ENCODE results near the gene ME1. TPM values are rescaled to one million over a fixed set of nuclear protein-coding genes. Genes with fewer than 3 reads are reported as not detected.
A peak's percentile ranks its signal among the peaks of the same experiment; 100 is the strongest.

The ME1 gene
- total RNA-seq, 1 donor = 27.9 TPM

DNA sequence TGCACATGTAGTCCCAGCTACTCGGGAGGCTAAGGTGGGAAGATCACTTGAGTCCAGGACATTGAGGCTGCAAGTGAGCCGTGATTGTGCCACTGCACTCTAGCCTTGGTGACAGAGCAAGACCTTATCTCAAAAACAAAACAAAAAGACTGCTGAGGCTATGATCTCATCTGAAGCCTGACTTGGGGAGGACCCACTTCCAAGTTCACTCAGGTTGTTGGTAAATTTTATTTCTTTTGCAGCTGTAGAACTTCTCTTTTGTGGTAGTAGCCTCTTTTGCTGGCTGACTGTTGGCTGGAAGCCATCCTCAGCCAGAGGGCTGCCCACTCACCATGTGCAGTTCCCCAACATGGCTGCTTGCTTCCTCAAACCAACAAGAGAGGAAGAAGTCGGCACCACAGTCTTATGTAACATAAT is 36.8 kb upstream of the ME1 start:
- no peaks in the 10 kb centered on the region for H3K4me1 ChIP-seq (ENCODE audit: insufficient read depth, low read length)
- no peaks in the 10 kb centered on the region for H4K20me1 ChIP-seq (ENCODE audit: insufficient read depth, low read length)
- H2AFZ ChIP-seq (ENCODE audit: low read length) = no peak overlapping the region
- no peak overlapping the region for H3K27ac ChIP-seq (ENCODE audit: low read depth, low read length)
- H3K36me3 ChIP-seq (ENCODE audit: insufficient read depth, low read length) = no peaks in the 10 kb centered on the region
- TF ChIP-seq, protein P1, sequence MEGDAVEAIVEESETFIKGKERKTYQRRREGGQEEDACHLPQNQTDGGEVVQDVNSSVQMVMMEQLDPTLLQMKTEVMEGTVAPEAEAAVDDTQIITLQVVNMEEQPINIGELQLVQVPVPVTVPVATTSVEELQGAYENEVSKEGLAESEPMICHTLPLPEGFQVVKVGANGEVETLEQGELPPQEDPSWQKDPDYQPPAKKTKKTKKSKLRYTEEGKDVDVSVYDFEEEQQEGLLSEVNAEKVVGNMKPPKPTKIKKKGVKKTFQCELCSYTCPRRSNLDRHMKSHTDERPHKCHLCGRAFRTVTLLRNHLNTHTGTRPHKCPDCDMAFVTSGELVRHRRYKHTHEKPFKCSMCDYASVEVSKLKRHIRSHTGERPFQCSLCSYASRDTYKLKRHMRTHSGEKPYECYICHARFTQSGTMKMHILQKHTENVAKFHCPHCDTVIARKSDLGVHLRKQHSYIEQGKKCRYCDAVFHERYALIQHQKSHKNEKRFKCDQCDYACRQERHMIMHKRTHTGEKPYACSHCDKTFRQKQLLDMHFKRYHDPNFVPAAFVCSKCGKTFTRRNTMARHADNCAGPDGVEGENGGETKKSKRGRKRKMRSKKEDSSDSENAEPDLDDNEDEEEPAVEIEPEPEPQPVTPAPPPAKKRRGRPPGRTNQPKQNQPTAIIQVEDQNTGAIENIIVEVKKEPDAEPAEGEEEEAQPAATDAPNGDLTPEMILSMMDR (IDR thresholded peaks at IDR 0.05; ENCODE audit: extremely low read depth, low read depth, low read length) = no peak
- H3K4me2 ChIP-seq (ENCODE audit: insufficient read depth, low read length) = no peak overlapping the region
- no peaks in the 10 kb centered on the region for H3K27me3 ChIP-seq (ENCODE audit: insufficient read depth, low read length)
- no peak for DNase-seq (ENCODE audit: insufficient read length, low spot score, missing footprints)
- no peaks in the 10 kb centered on the region for H3K79me2 ChIP-seq (ENCODE audit: insufficient read depth, low read length)
- no peaks in the 10 kb centered on the region for H3K9me3 ChIP-seq (ENCODE audit: low read depth, low read length)
- no peak overlapping the region for H3K4me3 ChIP-seq (ENCODE audit: insufficient read depth, low read length)

DNA sequence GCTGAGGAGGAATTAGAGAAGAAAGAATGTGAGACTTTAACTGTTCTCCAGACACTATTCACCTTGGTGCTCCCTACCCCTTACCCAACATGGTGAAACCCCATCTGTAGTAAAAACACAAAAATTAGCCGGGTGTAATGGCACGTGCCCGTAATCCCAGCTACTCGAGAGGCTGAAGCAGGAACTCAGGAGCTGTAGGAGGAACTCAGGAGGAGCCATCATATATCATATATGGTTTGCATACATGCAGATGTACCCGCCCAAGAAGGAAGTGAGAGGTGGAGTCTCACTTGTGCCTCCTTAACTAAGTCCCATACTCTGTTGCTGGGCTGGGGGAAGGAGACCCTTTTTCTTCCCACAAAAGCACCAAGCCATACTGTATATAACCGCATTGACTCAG is 35.5 kb upstream of the ME1 start:
- Histone ChIP-seq H2AFZ (ENCODE audit: low read length) (no peak overlapping the region), H3K4me3 (ENCODE audit: insufficient read depth, low read length) (no peak overlapping the region), H3K27me3 (ENCODE audit: insufficient read depth, low read length) (no peaks in the 10 kb centered on the region), H3K9me3 (ENCODE audit: low read depth, low read length) (no peaks in the 10 kb centered on the region), H3K79me2 (ENCODE audit: insufficient read depth, low read length) (no peaks in the 10 kb centered on the region), H3K4me1 (ENCODE audit: insufficient read depth, low read length) (no peaks in the 10 kb centered on the region), H3K4me2 (ENCODE audit: insufficient read depth, low read length) (no peak overlapping the region), H4K20me1 (ENCODE audit: insufficient read depth, low read length) (no peaks in the 10 kb centered on the region), H3K27ac (ENCODE audit: low read depth, low read length) (no peak overlapping the region), H3K36me3 (ENCODE audit: insufficient read depth, low read length) (no peaks in the 10 kb centered on the region)
- TF ChIP-seq, protein P1 (IDR thresholded peaks at IDR 0.05; ENCODE audit: extremely low read depth, low read depth, low read length) = no peak
- DNase-seq (ENCODE audit: insufficient read length, low spot score, missing footprints) = no peak

DNA sequence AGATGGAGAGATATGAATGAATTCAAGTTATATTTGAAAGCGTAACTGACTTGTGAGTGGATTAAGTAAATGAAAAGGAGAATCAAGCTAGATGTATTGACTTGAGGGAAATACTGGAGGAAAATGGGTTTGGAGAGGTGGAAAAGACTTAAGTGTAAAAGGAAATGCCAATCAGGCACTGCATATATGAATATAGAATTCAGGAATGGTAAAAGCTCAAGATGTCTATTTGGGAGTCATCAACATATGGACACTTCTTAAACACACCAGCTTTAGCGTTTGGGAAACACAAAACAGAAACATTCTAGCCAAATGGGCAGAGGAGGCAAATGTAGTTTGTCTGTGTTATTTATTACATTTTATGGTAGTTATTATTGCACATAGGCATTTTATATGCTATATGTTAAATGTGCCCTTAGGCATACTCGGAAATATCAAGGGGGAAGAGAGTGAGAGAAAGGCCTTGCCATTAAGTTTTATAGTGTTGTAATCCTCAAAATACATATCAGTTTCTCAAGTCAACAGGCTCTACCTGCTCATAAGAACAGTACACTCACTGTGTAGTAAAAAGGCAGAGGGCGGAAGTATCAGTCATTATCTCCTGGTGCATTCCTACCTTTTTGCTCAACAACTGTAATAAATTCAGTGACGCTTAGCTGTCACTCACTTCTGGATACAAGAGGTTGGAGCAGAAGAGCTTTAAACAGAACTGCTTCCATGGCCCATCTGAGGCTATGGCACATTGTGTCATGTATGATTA is 33.7 kb upstream of the ME1 start:
- DNase-seq (ENCODE audit: insufficient read length, low spot score, missing footprints) = no peak
- no peaks in the 10 kb centered on the region for H3K4me1 ChIP-seq (ENCODE audit: insufficient read depth, low read length)
- no peaks in the 10 kb centered on the region for H3K27me3 ChIP-seq (ENCODE audit: insufficient read depth, low read length)
- no peaks in the 10 kb centered on the region for H3K9me3 ChIP-seq (ENCODE audit: low read depth, low read length)
- no peak overlapping the region for H2AFZ ChIP-seq (ENCODE audit: low read length)
- no peaks in the 10 kb centered on the region for H4K20me1 ChIP-seq (ENCODE audit: insufficient read depth, low read length)
- no peak overlapping the region for H3K27ac ChIP-seq (ENCODE audit: low read depth, low read length)
- no peaks in the 10 kb centered on the region for H3K36me3 ChIP-seq (ENCODE audit: insufficient read depth, low read length)
- TF ChIP-seq, protein P1 (IDR thresholded peaks at IDR 0.05; ENCODE audit: extremely low read depth, low read depth, low read length) = no peak
- no peak overlapping the region for H3K4me3 ChIP-seq (ENCODE audit: insufficient read depth, low read length)
- no peak overlapping the region for H3K4me2 ChIP-seq (ENCODE audit: insufficient read depth, low read length)
- no peaks in the 10 kb centered on the region for H3K79me2 ChIP-seq (ENCODE audit: insufficient read depth, low read length)

DNA sequence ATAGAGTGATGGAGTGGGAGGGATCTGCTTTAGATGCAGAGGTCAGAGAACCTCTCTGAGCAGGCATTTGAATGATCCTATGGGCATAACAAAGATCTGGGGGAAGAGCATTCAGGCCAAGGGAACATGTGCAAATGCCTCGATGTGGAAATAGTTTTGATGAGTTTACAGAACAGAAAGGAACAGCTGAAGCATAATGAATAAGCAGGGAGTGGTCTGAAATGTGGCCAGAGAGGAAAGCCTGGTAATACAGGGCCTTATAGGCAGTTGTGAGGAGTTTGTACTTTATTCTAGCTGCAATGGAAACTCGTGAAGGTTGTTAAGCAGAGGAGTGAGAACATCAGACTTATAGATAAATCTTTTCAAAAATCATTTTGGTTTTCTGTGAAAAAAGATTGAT is 33.0 kb upstream of the ME1 start:
- H3K27me3 ChIP-seq (ENCODE audit: insufficient read depth, low read length) = no peaks in the 10 kb centered on the region
- H3K4me1 ChIP-seq (ENCODE audit: insufficient read depth, low read length) = no peaks in the 10 kb centered on the region
- peak overlapping the region; percentile 26 for H2AFZ ChIP-seq (ENCODE audit: low read length)
- TF ChIP-seq, protein P1 (IDR thresholded peaks at IDR 0.05; ENCODE audit: extremely low read depth, low read depth, low read length) = no peak
- no peaks in the 10 kb centered on the region for H3K36me3 ChIP-seq (ENCODE audit: insufficient read depth, low read length)
- no peak overlapping the region for H3K27ac ChIP-seq (ENCODE audit: low read depth, low read length)
- no peak for DNase-seq (ENCODE audit: insufficient read length, low spot score, missing footprints)
- no peaks in the 10 kb centered on the region for H3K79me2 ChIP-seq (ENCODE audit: insufficient read depth, low read length)
- no peaks in the 10 kb centered on the region for H3K9me3 ChIP-seq (ENCODE audit: low read depth, low read length)
- H3K4me2 ChIP-seq (ENCODE audit: insufficient read depth, low read length) = no peak overlapping the region
- no peaks in the 10 kb centered on the region for H4K20me1 ChIP-seq (ENCODE audit: insufficient read depth, low read length)
- H3K4me3 ChIP-seq (ENCODE audit: insufficient read depth, low read length) = no peak overlapping the region

All from osteoblast (primary cell).